GM18511 (cell line): ENCODE data around the gene TMEM100.

ENCODE experiments used
- ATAC-seq: cut with Tn5 transposase; IDR thresholded peaks from one replicate; pipeline ENCODE4 v1.9.1; 2021; ENCODE audit warnings: mild to moderate bottlenecking, moderate library complexity; ENCODE audit not compliant: unreplicated experiment

TMEM100 gene, protein sequence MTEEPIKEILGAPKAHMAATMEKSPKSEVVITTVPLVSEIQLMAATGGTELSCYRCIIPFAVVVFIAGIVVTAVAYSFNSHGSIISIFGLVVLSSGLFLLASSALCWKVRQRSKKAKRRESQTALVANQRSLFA

DNA sequence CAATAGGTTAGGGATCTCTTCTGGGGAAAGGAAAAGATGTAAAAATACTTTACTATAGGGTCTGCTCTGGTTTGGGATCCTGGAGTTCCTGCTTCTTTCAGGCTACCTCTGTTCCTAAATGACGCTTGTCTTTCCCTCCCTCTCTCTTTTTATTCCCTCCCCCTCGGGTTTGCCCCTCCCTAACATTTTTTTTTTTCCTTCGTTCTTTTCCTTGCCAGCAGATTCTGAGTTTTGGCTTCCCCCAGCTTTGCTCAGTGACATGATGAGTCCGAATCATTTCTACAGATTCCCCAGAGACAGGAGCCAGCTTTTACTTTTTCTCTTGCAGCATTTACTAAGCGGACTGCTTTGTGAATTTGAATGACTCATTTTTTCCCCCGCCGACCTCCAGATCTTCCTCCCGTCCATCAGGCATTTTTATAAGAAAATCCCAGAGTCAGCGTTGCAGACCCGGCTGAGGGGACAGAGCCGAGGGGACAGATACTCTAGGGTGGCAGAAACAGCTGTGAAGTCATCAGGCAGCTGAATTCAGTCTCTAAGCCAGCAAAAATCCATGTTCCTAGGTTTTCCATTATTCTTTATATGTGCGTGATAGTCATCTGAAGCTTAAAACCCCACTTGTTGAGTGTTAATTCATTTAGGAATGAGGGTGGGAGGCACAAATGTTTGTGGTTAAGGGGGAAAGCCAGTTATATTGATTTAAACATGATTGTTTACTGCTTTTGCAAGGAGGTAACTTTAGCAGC lies at the start of gene TMEM100:
TSS of gene TMEM100 (minus strand) at position 123 of the 746 bp plus-strand sequence. CDS start 1,794 bp downstream, outside the sequence.
- no peak for ATAC-seq

DNA sequence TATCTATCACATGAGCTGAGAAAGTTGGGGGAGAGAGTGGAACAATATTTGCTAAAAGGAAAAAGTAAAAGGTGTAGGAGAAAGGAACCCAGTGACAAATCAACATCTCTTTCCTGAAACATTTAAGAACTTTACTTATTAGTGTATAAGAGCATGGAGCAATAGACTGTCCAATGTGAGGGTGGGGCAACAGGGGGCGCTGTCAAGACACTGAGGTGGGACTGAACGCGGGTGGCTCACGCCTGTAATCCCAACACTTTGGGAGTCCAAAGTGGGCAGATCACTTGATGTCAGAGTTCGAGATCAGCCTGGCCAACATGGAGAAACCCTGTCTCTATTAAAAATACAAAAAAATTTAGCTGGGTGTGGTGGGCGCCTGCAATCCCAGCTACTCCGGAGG lies 49.4 kb upstream of the TMEM100 start:
- no peak for ATAC-seq

DNA sequence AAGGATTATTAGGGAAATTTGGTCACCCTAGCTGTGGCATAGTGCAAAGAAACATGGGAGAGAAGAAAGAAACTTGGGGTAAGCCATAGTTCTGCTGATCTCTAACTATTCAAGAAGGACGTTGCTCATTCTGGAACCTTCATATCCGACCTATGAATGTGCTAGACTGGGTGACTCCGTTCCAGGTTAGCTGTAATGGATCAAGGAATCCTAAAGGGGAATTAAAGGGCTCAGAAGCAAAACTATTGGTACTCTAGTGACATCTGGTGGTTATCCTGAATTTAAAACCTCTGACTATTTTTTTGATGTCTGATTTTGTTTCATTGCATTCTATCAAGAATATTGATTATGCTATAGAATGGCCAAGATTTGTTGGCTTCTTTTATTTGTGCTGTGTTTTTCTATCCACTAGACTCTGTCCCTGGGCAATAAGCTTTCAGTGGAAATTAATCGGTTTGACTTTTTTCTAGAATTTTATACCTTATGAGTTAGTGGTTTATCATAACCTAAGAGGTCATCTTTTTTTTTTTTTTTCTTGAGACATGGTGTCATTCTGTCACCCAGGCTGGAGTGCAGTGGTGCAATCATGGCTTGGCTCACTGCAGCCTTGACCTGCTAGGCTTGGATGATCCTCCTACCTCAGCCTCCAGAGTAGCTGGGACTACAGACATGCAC lies 47.7 kb upstream of the TMEM100 start:
- no peak for ATAC-seq

DNA sequence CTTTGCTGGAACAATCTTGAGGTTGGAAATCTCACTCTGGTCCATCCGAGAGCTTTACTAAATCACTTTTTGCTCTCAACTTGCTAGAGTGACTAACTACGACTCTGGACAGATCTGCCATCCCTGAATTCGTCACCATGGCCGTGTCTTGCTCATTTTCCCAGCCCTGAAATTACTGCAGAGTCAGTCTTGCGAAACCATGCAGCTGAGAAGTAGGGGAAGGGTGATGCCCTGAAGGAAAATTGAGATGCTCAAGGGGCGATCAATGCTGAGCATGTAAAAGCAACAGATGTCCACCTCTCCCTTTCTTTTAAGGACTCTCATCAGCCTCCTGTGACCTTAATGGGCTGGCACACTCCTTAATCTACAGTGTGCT lies 46.9 kb upstream of the TMEM100 start:
- no peak for ATAC-seq

DNA sequence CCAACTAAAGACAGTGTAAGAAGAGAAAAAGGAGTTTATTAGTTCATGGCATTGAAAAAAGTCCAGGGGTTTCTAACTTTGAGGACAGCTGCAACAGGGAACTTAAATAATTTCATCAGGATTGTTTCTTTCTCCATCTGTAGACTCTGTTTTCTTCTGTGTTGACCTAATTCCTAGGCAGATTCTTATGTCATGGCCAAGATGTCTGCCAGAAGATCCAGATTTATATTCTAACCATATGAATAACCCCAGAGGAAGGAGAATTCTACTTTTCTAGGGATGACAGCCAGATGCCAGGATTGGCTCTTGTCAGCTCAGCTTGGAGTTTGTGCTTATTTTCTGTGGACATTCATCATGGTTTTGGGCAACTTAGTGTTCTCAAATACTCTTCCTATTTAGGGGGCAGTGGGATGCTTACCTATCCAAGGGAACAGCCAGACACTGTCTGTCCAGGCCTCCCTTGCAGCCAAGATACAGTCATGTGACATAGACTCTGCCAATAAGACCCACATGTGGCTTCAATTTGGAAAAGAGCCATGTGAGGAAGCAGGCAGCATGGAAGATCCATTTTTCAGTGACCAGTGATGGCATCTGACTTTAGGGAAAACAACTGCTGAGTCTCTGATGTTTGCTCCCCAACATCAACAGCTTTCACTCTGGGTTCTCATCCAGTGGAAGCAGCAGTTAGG lies 46.4 kb upstream of the TMEM100 start:
- no peak for ATAC-seq

DNA sequence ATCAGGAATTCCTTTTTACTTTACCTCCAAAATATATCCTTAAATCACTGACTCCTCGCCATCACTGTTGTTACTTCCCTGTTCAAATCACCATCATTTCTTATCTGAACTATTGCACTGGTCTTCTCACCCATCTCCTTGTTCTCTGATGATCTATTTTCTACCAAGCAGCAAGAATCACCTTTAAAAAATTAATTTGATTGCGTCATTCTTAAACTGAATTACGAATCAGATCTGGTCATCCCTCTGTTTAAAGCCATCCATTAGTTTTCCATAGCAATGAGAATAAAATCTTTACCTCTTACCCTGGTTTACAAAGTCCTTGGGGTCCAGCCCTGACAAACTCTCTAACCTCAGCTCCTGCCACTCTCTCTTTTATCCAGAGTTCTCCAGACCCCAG lies 42.8 kb upstream of the TMEM100 start:
- no peak for ATAC-seq

DNA sequence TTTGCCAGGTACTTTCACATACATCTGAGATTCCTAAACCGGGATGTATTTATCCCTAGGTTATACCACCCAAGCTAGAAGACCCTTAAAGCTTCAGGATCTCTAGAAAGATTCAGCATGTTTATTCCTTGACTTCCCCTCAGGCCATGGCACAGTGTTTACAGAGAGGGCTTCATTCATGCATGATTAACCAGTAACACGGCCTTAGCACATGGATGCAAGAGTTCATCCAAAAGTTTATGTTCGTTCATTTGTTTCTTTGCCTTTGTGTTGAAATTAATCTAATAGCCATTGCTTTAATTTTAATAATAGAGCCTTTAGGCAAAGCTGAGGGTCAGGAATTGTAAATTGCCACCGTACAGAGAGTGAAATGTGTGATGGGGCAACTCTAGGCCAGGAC lies 41.9 kb upstream of the TMEM100 start:
- no peak for ATAC-seq

DNA sequence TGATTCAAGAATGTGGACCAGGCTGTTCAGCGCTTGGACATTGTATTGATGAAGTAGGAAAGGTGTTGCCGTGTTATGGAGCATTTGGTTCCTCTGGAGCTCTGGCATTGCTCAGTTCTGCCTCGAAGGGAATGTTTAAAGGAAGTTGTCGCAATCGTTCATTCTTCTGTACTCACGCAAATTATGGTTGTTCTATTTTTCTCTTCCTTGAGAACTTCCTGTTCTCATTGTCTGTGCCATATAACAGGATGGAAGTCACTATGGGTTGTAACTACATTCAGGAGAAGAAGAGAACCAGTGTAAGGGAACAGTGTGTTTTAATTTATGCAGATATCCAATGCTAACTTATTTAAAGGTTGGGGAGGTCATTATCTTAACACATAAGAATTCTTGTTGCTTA lies 41.2 kb upstream of the TMEM100 start:
- ATAC-seq = no peak

DNA sequence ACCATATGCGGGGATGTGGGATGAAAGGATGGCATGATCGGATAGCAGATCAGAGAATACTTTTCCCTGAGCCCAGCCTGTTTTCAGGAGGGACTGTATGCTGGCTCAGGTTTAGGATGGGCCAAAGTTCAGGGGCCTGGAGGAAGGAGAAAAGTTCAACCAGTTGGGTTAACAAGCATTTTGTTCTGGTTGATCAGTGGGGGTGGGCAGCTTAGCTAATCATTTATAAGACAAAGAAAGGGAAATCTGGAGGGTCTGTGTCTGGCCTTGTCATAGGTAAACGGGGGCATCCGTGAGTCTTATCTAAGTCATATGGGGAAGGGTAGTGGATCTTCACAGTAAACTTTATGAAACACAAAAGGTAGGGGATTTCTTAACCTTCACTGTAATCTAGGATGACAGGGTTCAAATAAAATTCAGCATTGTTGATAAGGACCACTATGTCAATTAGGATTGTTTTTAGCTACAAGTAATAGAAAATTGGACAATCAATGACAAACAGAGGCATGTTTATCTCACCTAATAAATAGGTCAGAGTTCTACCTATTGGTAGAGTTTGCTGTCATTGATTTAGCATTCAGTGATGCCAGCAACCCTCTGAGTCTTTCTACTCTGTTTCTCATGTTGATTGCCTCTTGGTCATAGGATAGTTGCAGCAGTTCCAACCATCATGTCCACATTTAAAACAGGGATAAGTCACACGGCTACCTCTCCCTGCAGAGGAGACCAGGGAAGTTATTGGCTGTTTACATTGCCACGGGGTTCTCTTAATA lies 39.6 kb upstream of the TMEM100 start:
- ATAC-seq = no peak

DNA sequence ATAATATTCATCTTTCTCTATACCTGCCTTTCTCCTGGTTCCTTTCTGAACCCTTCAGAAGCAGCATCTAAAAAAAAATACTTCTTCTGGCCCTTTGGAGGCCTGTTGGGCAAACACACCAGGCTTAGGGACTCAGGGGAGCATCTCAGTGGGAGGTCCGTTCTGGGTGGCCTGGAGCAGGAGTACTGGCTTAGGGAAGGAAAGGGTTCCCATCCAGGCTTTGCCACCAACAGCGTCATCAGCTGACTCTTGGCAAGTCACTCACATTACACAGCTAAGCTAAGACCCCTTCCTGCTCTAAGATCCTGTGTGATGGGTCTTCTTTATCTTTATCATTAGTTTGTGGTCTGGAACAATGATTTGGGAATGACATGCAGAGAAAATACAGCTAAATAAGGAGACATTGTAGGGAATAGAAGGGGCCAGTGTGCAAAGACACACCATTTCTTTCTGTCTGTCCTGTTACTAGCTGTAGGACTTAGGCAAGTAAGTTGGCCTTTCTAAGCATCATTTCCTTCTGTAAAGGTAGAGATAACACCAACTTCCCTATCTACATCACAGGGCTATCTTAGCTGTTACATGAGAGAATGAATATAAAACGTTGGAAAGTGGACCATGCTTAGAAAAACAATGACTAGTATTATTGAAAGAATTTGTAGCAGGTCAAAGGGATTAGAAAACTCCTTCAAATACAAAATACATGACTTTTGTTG lies 38.1 kb upstream of the TMEM100 start:
- no peak for ATAC-seq

DNA sequence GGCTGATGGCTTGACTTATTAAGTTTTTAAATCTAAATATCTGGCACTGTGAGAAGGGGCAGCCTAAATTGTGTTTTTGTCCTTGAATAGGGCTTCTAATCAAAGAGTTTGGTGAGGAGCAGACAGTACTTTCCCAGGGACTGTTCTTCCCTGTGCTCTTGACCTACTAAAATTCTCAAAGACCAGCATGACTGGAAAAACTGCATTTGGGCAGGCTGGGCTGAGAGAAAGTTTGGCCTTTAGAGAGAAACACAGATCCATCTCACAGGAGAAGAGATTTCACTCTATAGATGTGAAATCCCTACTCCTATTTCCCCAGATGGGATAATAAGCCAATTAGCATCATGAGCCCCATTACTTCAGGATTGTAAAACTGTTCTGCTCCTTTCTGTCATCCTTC lies 35.5 kb upstream of the TMEM100 start:
- ATAC-seq = no peak

DNA sequence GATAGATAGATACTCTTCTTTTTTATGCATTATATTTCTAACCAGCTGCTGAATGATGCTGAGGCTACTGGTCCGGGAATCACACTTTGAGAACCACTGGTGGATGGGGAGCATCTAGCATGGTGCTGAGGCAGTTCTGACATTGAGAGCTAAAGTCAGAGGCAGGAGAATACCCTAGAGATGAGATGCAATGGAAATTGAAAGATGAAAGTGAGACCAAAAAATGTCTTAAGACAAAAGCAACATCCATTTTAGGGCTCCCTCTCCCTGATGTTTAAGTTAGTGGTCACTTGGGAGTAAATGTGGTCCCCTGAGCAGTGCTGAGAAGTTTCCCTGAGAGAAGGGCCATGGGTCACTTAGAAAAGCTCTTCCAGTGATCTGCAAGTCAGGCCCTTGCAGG lies 35.0 kb upstream of the TMEM100 start:
- ATAC-seq = peak; percentile 62

DNA sequence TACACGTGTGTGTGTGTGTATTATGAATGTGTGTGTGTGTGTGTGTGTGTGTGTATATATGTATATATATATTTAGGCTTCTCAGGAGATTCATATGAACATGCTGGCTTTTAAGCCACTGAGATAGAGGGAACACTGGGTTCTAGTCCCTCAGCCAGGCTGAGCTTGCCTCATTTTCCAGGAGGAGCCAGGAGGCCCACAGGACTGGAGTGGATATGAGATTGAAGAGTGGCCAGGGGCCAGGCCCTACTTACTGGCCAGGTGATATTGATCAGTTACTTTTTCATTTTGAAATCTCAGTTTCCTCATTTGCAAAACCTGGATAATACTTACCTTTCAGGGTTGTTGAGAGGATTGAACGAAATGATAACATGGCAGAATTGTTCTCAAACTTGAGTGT lies 34.0 kb upstream of the TMEM100 start:
- no peak for ATAC-seq

DNA sequence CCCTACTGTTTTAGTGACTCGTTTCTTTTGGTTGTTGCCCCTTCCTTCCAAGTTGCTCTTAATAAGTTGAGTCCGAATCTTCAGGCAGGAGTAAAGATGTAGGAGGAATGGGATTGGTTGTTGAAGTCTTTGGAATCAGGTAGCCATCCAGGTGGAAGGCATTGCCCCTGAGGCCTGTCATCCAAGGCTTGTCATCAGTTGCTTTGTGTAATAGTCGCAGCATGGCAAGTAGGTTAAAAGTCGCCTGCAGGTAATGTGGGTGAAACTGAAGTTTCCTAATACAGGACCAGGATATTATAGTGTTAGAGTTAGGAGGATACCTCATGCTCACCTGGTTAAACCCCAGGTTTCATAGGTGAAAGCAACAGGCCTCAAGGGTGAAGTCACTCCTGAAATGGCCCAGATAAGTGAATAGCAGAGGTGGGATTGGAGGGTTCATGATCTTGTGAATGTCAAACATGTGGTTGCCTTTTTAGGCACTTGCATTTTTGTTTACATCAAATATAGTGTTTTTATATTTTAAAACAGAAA lies 29.1 kb upstream of the TMEM100 start:
- no peak for ATAC-seq

DNA sequence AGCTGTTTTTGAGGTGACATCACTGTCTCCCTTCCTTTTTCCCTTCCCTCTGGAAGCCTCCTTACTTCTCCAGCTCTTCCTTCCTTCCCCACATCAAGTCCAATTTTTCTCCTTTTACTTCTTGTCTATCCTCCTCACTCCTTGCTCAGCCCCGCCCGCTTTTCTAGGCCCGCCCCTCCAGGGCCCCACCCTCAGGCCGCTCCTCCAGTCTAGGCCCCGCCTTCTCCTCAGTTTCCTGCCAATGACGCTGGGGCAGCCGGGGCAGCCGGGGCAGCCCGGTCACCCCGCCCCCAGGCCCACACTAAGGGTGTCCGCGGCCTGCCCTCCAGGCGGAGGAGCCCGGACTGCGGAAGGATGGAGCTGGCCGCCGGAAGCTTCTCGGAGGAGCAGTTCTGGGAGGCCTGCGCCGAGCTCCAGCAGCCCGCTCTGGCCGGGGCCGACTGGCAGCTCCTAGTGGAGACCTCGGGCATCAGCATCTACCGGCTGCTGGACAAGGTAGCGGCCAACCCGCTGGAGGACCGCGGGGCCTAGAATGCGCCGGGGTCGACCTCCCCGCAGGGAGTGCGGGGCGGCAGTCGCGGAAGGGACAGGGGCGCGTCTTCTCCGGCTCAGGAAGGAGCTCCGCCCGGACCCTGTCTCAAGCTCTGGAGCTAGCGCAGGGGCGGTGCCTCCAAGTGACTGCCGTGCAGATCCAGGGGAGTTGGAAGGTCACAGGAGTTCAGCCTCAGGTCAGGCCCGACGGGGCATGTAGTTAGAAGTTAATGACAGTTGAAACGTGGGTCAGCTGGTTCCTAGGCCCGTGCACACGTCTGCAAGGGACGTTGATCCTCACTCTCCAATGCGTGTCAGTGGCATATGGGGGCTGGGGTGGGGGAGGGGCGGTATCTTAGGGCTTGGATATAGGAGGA lies 28.3 kb upstream of the TMEM100 start, which contains the start of gene PCTP:
TSS of gene PCTP (plus strand) at position 302 of the 908 bp plus-strand sequence. CDS start at position 355, 53 bp downstream.
- peak; percentile 98 for ATAC-seq

DNA sequence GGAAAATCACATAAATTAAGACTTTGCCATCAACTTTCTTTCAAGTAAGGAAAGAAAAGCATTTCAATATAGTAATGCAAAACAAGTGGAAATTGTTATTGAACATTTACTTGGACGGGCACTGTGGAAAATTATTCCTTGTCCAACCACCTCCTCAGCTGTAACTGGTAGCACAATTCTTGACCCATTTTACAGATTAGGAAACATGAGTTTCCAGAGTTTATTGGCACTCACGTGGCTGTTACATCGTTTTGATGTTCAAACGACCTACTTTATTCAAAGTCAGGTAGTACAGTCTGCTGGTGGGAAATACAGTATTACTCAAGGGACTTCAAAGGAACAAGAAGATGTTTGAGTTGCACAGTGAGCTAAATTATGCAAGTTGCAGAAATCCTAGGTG lies 27.3 kb upstream of the TMEM100 start:
- no peak for ATAC-seq

DNA sequence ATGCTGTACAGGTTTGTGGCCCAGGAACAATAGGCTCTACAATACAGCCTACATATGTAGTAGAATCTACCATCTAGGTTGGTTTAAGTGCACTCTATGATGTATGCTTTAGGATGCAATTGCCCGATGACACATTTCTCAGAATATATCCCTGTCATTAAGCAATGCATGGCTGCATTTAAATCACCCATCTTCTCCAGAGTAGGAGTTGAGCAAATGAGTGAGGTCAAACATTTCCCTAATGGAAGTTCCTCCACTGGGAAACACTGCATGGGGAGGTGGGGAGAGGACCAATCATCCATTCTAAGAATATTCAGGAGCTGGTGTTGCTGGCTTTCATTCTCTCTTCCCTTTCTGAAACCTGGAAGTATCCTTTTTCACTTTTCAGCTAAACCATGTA lies 26.2 kb upstream of the TMEM100 start:
- no peak for ATAC-seq

DNA sequence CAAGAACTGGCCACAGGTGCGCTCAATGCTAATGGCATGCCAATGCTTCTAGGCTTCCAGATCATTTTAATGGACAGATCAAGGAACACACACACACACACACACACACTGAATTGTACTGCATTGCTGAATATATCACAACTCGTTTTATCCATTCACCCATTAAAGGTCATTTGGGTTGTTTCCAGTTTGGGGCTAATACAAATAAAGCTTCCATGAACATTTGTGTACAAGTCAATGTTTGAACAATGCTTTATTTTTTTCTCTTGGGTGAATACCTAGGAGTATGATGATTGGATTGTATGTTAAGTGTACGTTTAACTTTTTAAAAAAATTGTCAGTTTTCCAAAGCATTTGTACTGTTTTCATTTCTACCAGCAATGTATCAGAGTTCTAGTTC lies 24.5 kb upstream of the TMEM100 start:
- no peak for ATAC-seq

DNA sequence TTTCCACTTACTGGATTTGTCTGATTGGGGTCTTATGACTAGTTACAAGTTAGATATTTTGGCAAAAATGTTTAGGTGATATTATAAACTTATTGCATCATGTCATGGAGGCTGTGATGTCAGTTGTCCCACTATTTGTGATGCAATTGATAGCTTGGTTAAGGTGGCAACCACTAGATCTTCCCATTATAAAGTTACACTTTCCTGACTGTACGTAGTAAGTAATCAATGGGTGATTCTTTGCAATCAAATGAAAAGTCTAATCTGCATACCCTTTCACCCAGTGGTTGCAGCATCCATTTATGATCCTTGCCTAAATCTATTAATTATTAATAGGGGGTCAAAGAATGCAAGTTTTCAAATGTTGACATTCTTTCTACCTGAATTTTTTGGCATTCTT lies 23.8 kb upstream of the TMEM100 start:
- no peak for ATAC-seq
